Bronchial epithelial cell (primary cell): ENCODE data around the gene ATP8B3. TPM values are rescaled to one million over a fixed set of nuclear protein-coding genes. Genes with fewer than 3 reads are reported as not detected.

ENCODE experiments used
- DNase-seq: peaks from one replicate; pipeline ENCODE4 v3.0.0-alpha.2; 2010; ENCODE audit warnings: low read depth
- FAIRE-seq: peaks from 2 replicates; lab custom pipeline; 2011; peaks lifted over from hg19 to GRCh38; lab: Jason Lieb, UNC
- H3K27me3 ChIP-seq: 2 replicates; pipeline ENCODE4 v1.5.1; 2011; ENCODE audit warnings: low read length; ENCODE audit not compliant: control insufficient read depth, insufficient read depth
- H3K36me3 ChIP-seq: 2 replicates; pipeline ENCODE4 v1.5.1; 2011; ENCODE audit warnings: low read length; ENCODE audit not compliant: control insufficient read depth, insufficient read depth
- H3K4me3 ChIP-seq: 2 replicates; pipeline ENCODE4 v1.5.1; 2011; ENCODE audit warnings: mild to moderate bottlenecking, low read depth, low read length, control low read depth
- total RNA-seq: library from RNA; depleted of rRNA; stranded (reverse); fragments of >200 nt; gene quantifications from 2 replicates; pipeline ENCODE4 v1.2.1, GENCODE V29; 2014
- TF ChIP-seq, protein P1 (sequence below): IDR thresholded peaks from 2 replicates; pipeline ENCODE4 v1.5.1; 2011; ENCODE audit warnings: mild to moderate bottlenecking, moderate library complexity, low read length, control low read depth, inconsistent platforms; ENCODE audit not compliant: insufficient read depth, severe bottlenecking

The ATP8B3 gene
- total RNA-seq, 1 donor from 2014 or later, result 0.26 TPM

GRCh38 chr19:1745589-1746031 lies 66.5 kb downstream of the ATP8B3 start:
- Histone ChIP-seq H3K27me3 (peaks cover 11% of the 10 kb centered on the region), H3K4me3 (peak overlapping the region; percentile 18), H3K36me3 (no peaks in the 10 kb centered on the region)
- TF ChIP-seq, protein P1, sequence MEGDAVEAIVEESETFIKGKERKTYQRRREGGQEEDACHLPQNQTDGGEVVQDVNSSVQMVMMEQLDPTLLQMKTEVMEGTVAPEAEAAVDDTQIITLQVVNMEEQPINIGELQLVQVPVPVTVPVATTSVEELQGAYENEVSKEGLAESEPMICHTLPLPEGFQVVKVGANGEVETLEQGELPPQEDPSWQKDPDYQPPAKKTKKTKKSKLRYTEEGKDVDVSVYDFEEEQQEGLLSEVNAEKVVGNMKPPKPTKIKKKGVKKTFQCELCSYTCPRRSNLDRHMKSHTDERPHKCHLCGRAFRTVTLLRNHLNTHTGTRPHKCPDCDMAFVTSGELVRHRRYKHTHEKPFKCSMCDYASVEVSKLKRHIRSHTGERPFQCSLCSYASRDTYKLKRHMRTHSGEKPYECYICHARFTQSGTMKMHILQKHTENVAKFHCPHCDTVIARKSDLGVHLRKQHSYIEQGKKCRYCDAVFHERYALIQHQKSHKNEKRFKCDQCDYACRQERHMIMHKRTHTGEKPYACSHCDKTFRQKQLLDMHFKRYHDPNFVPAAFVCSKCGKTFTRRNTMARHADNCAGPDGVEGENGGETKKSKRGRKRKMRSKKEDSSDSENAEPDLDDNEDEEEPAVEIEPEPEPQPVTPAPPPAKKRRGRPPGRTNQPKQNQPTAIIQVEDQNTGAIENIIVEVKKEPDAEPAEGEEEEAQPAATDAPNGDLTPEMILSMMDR, result no peak
- FAIRE-seq (no peak), DNase-seq (no peak)

- FAIRE-seq (no peak), DNase-seq (no peak)
- no peaks in the 10 kb centered on the region for H3K36me3 ChIP-seq
- TF ChIP-seq, protein P1, result no peak
- peak overlapping the region; percentile 18 for H3K4me3 ChIP-seq
- H3K27me3 ChIP-seq, result peaks cover 5% of the 10 kb centered on the region
These were observed 67.1 kb downstream of the ATP8B3 start for GRCh38 chr19:1744822-1745563.

- Histone ChIP-seq H3K4me3 (no peak overlapping the region), H3K36me3 (no peaks in the 10 kb centered on the region), H3K27me3 (peaks cover 2% of the 10 kb centered on the region)
- TF ChIP-seq, protein P1, result no peak
- DNase-seq (no peak), FAIRE-seq (no peak)
These were observed 67.9 kb downstream of the ATP8B3 start for GRCh38 chr19:1744133-1744665.

GRCh38 chr19:1742989-1743696 lies 68.9 kb downstream of the ATP8B3 start:
- FAIRE-seq, result no peak
- no peak overlapping the region for H3K4me3 ChIP-seq
- TF ChIP-seq, protein P1, result no peak
- no peaks in the 10 kb centered on the region for H3K36me3 ChIP-seq
- no peak for DNase-seq
- no peaks in the 10 kb centered on the region for H3K27me3 ChIP-seq

GRCh38 chr19:1739960-1740629 lies 72.0 kb downstream of the ATP8B3 start:
- no peak overlapping the region for H3K4me3 ChIP-seq
- TF ChIP-seq, protein P1, result no peak
- no peaks in the 10 kb centered on the region for H3K36me3 ChIP-seq
- FAIRE-seq (no peak), DNase-seq (no peak)
- peaks cover 2% of the 10 kb centered on the region for H3K27me3 ChIP-seq
